ENCODE data around the gene HRK. TPM values are rescaled to one million over a fixed set of nuclear protein-coding genes. Genes with fewer than 3 reads are reported as not detected.

HRK gene
- total RNA-seq, 6 experiments from 2014 or later = not detected

- Mint-ChIP-seq H3K4me3 (peak overlapping the region; percentile 67), H3K9me3 (no peaks in the 10 kb centered on the region), H3K27ac (no peak overlapping the region), H3K36me3 (ENCODE audit: low read depth) (no peaks in the 10 kb centered on the region), H3K4me1 (ENCODE audit: low read depth) (peaks cover 32% of the 10 kb centered on the region), H3K27me3 (ENCODE audit: insufficient read depth) (peaks cover 36% of the 10 kb centered on the region)
- TF ChIP-seq CTCF (IDR thresholded peaks at IDR 0.05) = no peak
- DNase-seq = no peak
Observed at GRCh38 chr12:116881877-116882507, 751 bp upstream of the HRK start.

GRCh38 chr12:116880817-116881324 is 370 bp downstream of the HRK start:
- Mint-ChIP-seq H3K9me3 (no peaks in the 10 kb centered on the region), H3K4me1 (ENCODE audit: low read depth) (peaks cover 32% of the 10 kb centered on the region), H3K36me3 (ENCODE audit: low read depth) (no peaks in the 10 kb centered on the region), H3K27me3 (ENCODE audit: insufficient read depth) (peaks cover 41% of the 10 kb centered on the region), H3K27ac (no peak overlapping the region), H3K4me3 (peak overlapping the region; percentile 82)
- DNase-seq = no peak
- no peak for TF ChIP-seq CTCF (IDR thresholded peaks at IDR 0.05)

- no peaks in the 10 kb centered on the region for H3K36me3 Mint-ChIP-seq (ENCODE audit: low read depth)
- H3K27me3 Mint-ChIP-seq (ENCODE audit: insufficient read depth) = peaks cover 42% of the 10 kb centered on the region
- peaks cover 32% of the 10 kb centered on the region for H3K4me1 Mint-ChIP-seq (ENCODE audit: low read depth)
- H3K27ac Mint-ChIP-seq = no peak overlapping the region
- no peaks in the 10 kb centered on the region for H3K9me3 Mint-ChIP-seq
- peak overlapping the region; percentile 82 for H3K4me3 Mint-ChIP-seq
- no peak for TF ChIP-seq CTCF (IDR thresholded peaks at IDR 0.05)
- DNase-seq = no peak
Observed at GRCh38 chr12:116880213-116880816, 926 bp downstream of the HRK start.

- TF ChIP-seq CTCF (IDR thresholded peaks at IDR 0.05) = no peak
- peaks cover 32% of the 10 kb centered on the region for H3K4me1 Mint-ChIP-seq (ENCODE audit: low read depth)
- no peak for DNase-seq
Observed at GRCh38 chr12:116879509-116880212, 1.6 kb downstream of the HRK start.

GRCh38 chr12:116878567-116879508 is 2.4 kb downstream of the HRK start:
- no peak for TF ChIP-seq CTCF (IDR thresholded peaks at IDR 0.05)
- Mint-ChIP-seq H3K9me3 (peaks cover 10% of the 10 kb centered on the region), H3K27ac (no peak overlapping the region), H3K4me3 (peak overlapping the region; percentile 85), H3K27me3 (ENCODE audit: insufficient read depth) (peaks cover 44% of the 10 kb centered on the region), H3K4me1 (ENCODE audit: low read depth) (peaks cover 32% of the 10 kb centered on the region), H3K36me3 (ENCODE audit: low read depth) (no peaks in the 10 kb centered on the region)
- no peak for DNase-seq

More at GRCh38 chr12:116879509-116880212, 1.6 kb downstream of the HRK start:
- H3K27me3 Mint-ChIP-seq (ENCODE audit: insufficient read depth) = peaks cover 44% of the 10 kb centered on the region
- peak overlapping the region; percentile 85 for H3K4me3 Mint-ChIP-seq
- H3K9me3 Mint-ChIP-seq = peaks cover 5% of the 10 kb centered on the region
- H3K27ac Mint-ChIP-seq = no peak overlapping the region
- H3K36me3 Mint-ChIP-seq (ENCODE audit: low read depth) = no peaks in the 10 kb centered on the region

All from HFFc6 (cell line).